Gastrocnemius medialis (tissue), 4 donors: ENCODE measurements around the gene PPA1. TPM values are rescaled to one million over a fixed set of nuclear protein-coding genes. Genes with fewer than 3 reads are reported as not detected.
"Not testable (repeated sequence)": the region's sequence is repeated elsewhere in the genome, so short reads cannot be mapped to it uniquely, and the experiment has no call there.

Source experiments
- ATAC-seq, 2 donors: fragments of 150-250 bp; one replicate each; pipeline ENCODE4 v1.9.1; 2016
- DNase-seq, 2 donors: peaks; one replicate each; pipeline ENCODE4 v3.0.0-alpha.2; 2019
- H3K27ac ChIP-seq, 4 donors: fragments of 200-600 bp; sonication (generic); 1 replicate in 1 of 4; 2 replicates in 3 of 4; pipeline ENCODE4 v1.5.1; 2016 to 2018; ENCODE audit warnings: mild to moderate bottlenecking in 2 of 4, moderate library complexity in 1 of 4
- H3K27me3 ChIP-seq, 3 donors: fragments of 200-600 bp; sonication (generic) in 2 of 3; 1 replicate in 1 of 3; 2 replicates in 2 of 3; pipeline versions ENCODE4 v1.5.1 to v1.6.0; 2016 to 2019; ENCODE audit warnings: mild to moderate bottlenecking in 1 of 3, moderate library complexity in 1 of 3
- H3K36me3 ChIP-seq, 2 donors: fragments of 200-600 bp; sonication (generic) in 1 of 2; one replicate each; pipeline ENCODE4 v1.5.1; 2017 to 2018
- H3K4me1 ChIP-seq, 2 donors: fragments of 200-600 bp; sonication (generic) in 1 of 2; one replicate each; pipeline ENCODE4 v1.5.1; 2016 to 2017; ENCODE audit warnings: mild to moderate bottlenecking in 2 of 2
- H3K4me3 ChIP-seq, 4 donors: fragments of 200-600 bp; sonication (generic) in 3 of 4; 1 replicate in 1 of 4; 2 replicates in 3 of 4; pipeline ENCODE4 v1.5.1; 2016 to 2019; ENCODE audit warnings: mild to moderate bottlenecking in 2 of 4
- H3K9me3 ChIP-seq, 3 donors: fragments of 200-600 bp; sonication (generic) in 2 of 3; 1 replicate in 1 of 3; 2 replicates in 2 of 3; pipeline ENCODE4 v1.5.1; 2016 to 2019
- CTCF ChIP-seq, 5 experiments: fragments of 450-650 bp in 3 of 5; fragments of 200-600 bp in 2 of 5; sonication (generic) in 2 of 5; IDR thresholded peaks in 4 of 5; conservative IDR thresholded peaks in 1 of 5; 1 replicate in 4 of 5; 2 replicates in 1 of 5; pipeline ENCODE4 v1.5.1; 2016 to 2019; ENCODE audit warnings: antibody characterized with exemption in 5 of 5, mild to moderate bottlenecking in 3 of 5, moderate library complexity in 3 of 5
- POLR2A ChIP-seq, 2 donors: fragments of 450-650 bp; IDR thresholded peaks; one replicate each; pipeline ENCODE4 v1.6.1; 2017; ENCODE audit warnings: antibody characterized with exemption in 2 of 2, mild to moderate bottlenecking in 2 of 2, moderate library complexity in 2 of 2
- in situ Hi-C, 4 donors: fragments of 200-750 bp; cut with MboI; loops; one replicate each; pipeline versions ENCODE4 v1.15.0 to v1.8.0; 2017; ENCODE audit warnings: low sequenced_read_pairs in 4 of 4
- intact Hi-C: fragments of 100-400 bp; cut with DNase I; formaldehyde crosslinking; loops from one replicate; pipeline ENCODE4 v1.15.1; 2023; ENCODE audit warnings: low total_unique reads
- total RNA-seq, 4 donors: library from RNA; depleted of rRNA; stranded (reverse); fragments of >200 nt; gene quantifications; one replicate each; pipeline versions ENCODE4 v1.1.0 to v1.2.3, GENCODE V29; 2016

The PPA1 gene
- total RNA-seq, 4 donors from 2014 or later: 73.9 to 146 (median 95.3) TPM

- intact Hi-C loops: no loop called here
- Histone ChIP-seq H3K4me1 (peaks cover 48% of the 10 kb centered on the region in 2 donors), H3K36me3 (peaks cover 0 to 26% of the 10 kb centered on the region in 2 donors), H3K9me3 (no peaks in the 10 kb centered on the region), H3K27me3 (no peaks in the 10 kb centered on the region), H3K27ac (peak overlapping the region in 1 of 4 donors; percentile 24), H3K4me3 (no peak overlapping the region)
- in situ Hi-C loops: no loop called here
- no peak for DNase-seq
- TF ChIP-seq POLR2A (IDR thresholded peaks at IDR 0.05) (no peak), CTCF (IDR thresholded peaks at IDR 0.05 in 4 of 5, conservative IDR thresholded peaks at IDR 0.05 in 1 of 5) (no peak)
- no peak for ATAC-seq
Measured at GRCh38 chr10:70162151-70162891, 70.9 kb downstream of the PPA1 start.

GRCh38 chr10:70160798-70161197, 72.4 kb downstream of the PPA1 start:
- H3K4me1 ChIP-seq: peaks cover 43 to 44% of the 10 kb centered on the region in 2 donors
- intact Hi-C loops (no loop called here), in situ Hi-C loops (no loop called here)
- no peak for TF ChIP-seq CTCF (IDR thresholded peaks at IDR 0.05 in 4 of 5, conservative IDR thresholded peaks at IDR 0.05 in 1 of 5)
- no peaks in the 10 kb centered on the region for H3K9me3 ChIP-seq
- H3K27me3 ChIP-seq: no peaks in the 10 kb centered on the region
- H3K27ac ChIP-seq: peak overlapping the region in 1 of 4 donors; percentile 24
- DNase-seq (no peak), ATAC-seq (no peak)
- no peak overlapping the region for H3K4me3 ChIP-seq
- peaks cover 0 to 41% of the 10 kb centered on the region in 2 donors for H3K36me3 ChIP-seq

- in situ Hi-C loops, H3K9me3 ChIP-seq, H3K4me3 ChIP-seq, ATAC-seq, intact Hi-C loops, H3K27ac ChIP-seq, DNase-seq, H3K27me3 ChIP-seq: not testable (repeated sequence)
- peaks cover 32 to 37% of the 10 kb centered on the region in 2 donors for H3K4me1 ChIP-seq
- peaks cover 0 to 55% of the 10 kb centered on the region in 2 donors for H3K36me3 ChIP-seq
Measured at GRCh38 chr10:70159366-70159765, 73.9 kb downstream of the PPA1 start.

GRCh38 chr10:70158113-70158512, 75.1 kb downstream of the PPA1 start:
- Histone ChIP-seq H3K4me1 (peaks cover 21 to 25% of the 10 kb centered on the region in 2 donors), H3K36me3 (peaks cover 0 to 66% of the 10 kb centered on the region in 2 donors), H3K27ac (peak overlapping the region in 1 of 4 donors; percentile 18), H3K4me3 (no peak overlapping the region), H3K27me3 (no peaks in the 10 kb centered on the region), H3K9me3 (no peaks in the 10 kb centered on the region)
- in situ Hi-C loops: no loop called here
- intact Hi-C loops: no loop called here
- TF ChIP-seq POLR2A (IDR thresholded peaks at IDR 0.05) (no peak), CTCF (IDR thresholded peaks at IDR 0.05 in 4 of 5, conservative IDR thresholded peaks at IDR 0.05 in 1 of 5) (no peak)
- ATAC-seq (no peak), DNase-seq (no peak)

- intact Hi-C loops (no loop called here), in situ Hi-C loops (no loop called here)
- Histone ChIP-seq H3K4me1 (peaks cover 0 to 5% of the 10 kb centered on the region in 2 donors), H3K36me3 (peaks cover 0 to 80% of the 10 kb centered on the region in 2 donors), H3K4me3 (no peak overlapping the region), H3K9me3 (no peaks in the 10 kb centered on the region), H3K27ac (no peak overlapping the region), H3K27me3 (no peaks in the 10 kb centered on the region)
- DNase-seq: no peak
- ATAC-seq: no peak
- TF ChIP-seq CTCF (IDR thresholded peaks at IDR 0.05 in 4 of 5, conservative IDR thresholded peaks at IDR 0.05 in 1 of 5): no peak
- no peak for TF ChIP-seq POLR2A (IDR thresholded peaks at IDR 0.05)
Measured at GRCh38 chr10:70155255-70155838, 77.9 kb downstream of the PPA1 start.
